Neural progenitor cell (in vitro differentiated cells): ENCODE results near the gene SEMA3B.

Experiments used
- CTCF ChIP-seq: fragments of 200-600 bp; sonication (generic); IDR thresholded peaks from 2 replicates; pipeline ENCODE4 v1.5.1; 2017; ENCODE audit warnings: antibody characterized with exemption, mild to moderate bottlenecking
- EZH2 ChIP-seq: fragments of 200-600 bp; sonication (generic); IDR thresholded peaks from 2 replicates; pipeline ENCODE4 v1.6.1; 2017; ENCODE audit warnings: antibody characterized with exemption, mild to moderate bottlenecking, moderate library complexity

GRCh38 chr3:50271314-50271936 lies 2.5 kb downstream of the SEMA3B start:
- no peak for TF ChIP-seq CTCF
- no peak for TF ChIP-seq EZH2
